GM21515 (cell line): ENCODE data around the gene CYP4F8.
"Not testable (repeated sequence)": the region's sequence is repeated elsewhere in the genome, so short reads cannot be mapped to it uniquely, and the experiment has no call there.

ENCODE experiments used
- ATAC-seq: cut with Tn5 transposase; IDR thresholded peaks from one replicate; pipeline ENCODE4 v1.9.1; 2021; ENCODE audit not compliant: unreplicated experiment

Gene CYP4F8, protein sequence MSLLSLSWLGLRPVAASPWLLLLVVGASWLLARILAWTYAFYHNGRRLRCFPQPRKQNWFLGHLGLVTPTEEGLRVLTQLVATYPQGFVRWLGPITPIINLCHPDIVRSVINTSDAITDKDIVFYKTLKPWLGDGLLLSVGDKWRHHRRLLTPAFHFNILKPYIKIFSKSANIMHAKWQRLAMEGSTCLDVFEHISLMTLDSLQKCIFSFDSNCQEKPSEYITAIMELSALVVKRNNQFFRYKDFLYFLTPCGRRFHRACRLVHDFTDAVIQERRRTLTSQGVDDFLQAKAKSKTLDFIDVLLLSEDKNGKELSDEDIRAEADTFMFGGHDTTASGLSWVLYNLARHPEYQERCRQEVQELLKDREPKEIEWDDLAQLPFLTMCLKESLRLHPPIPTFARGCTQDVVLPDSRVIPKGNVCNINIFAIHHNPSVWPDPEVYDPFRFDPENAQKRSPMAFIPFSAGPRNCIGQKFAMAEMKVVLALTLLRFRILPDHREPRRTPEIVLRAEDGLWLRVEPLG

GRCh38 chr19:15614507-15615379, at the start of gene CYP4F8:
TSS of gene CYP4F8 (plus strand) at chr19:15615218. CDS start at chr19:15615617, 399 bp downstream.
- no peak for ATAC-seq

- no peak for ATAC-seq
These were observed 44.6 kb upstream of the CYP4F8 start for GRCh38 chr19:15570420-15570819.

DNA sequence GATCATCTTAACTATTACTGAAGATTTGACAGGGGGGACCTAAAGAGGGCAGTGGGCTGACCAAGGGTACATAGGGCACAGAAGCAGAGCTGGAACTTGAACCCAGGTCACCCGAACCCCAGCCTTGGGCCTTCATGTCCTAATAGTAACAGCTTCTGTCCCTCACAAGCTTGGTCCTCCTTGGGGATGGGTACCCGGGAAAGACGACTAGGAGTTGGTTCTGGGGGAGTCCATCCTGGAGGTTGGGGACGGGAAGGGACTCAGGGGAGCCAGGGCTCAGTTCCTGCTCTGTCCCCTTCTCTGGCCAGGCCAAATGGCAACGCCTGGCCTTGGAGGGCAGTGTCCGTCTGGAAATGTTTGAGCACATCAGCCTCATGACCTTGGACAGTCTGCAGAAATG, 39.6 kb upstream of the CYP4F8 start:
- no peak for ATAC-seq

GRCh38 chr19:15576526-15577156, 38.4 kb upstream of the CYP4F8 start:
- ATAC-seq = no peak

DNA sequence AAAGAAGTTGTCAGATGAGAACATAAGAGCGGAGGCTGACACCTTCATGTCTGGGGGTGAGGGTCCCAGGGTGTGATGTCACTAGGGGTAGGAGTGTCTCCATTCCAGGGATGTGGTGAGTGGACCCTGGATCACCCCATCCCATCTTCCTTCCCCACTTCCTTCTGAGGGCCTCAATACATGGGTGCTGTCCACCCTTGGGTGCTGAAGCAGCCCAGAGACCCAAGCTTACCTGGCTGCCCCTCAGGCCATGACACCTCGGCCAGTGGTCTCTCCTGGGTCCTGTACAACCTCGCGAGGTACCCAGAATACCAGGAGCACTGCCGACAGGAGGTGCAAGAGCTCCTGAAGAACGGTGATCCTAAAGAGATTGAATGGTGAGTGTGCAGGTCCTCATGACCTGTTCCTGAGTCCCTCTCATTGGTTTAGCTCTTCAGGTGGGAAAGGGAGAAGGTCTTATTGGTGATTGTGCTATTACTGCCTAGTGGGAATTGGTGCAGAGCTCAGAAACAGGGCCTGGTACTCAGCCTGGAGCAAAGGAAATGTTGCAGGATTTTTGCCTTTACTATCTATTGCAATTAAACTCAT, 37.7 kb upstream of the CYP4F8 start:
- no peak for ATAC-seq

DNA sequence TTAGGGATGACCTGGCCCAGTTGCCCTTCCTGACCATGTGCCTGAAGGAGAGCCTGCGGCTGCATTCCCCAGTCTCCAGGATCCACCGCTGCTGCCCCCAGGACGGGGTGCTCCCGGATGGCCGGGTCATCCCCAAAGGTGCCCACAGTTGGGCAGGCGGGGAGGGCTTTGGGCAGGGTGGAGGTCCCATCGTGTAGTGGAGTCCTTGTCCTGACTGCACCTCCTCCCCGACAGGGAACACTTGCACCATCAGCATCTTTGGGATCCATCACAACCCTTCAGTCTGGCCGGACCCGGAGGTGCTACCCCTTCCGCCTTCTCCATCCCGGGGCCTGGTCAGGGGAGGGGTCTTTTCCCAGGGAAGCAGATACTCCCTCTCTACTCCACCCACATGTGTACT, 31.7 kb upstream of the CYP4F8 start:
- no peak for ATAC-seq

DNA sequence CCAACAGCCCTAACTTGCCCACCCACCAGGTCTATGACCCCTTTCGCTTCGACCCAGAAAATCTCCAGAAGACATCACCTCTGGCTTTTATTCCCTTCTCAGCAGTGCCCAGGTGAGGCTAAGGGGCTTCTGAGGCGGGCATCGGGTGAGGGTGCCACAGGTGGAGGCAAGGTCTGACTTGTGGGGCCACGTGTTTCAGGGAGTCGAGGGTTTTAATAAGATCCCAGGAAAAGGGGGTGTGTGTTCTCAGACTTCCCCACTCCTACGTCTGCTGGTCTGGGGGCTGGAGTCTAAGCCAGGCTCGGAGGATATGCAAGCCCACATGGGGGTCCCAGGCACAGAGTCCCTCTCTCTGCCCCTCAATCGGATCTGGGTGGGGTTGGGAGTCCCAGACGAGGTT, 30.9 kb upstream of the CYP4F8 start:
- no peak for ATAC-seq

GRCh38 chr19:15584541-15585115, 30.4 kb upstream of the CYP4F8 start:
- no peak for ATAC-seq

DNA sequence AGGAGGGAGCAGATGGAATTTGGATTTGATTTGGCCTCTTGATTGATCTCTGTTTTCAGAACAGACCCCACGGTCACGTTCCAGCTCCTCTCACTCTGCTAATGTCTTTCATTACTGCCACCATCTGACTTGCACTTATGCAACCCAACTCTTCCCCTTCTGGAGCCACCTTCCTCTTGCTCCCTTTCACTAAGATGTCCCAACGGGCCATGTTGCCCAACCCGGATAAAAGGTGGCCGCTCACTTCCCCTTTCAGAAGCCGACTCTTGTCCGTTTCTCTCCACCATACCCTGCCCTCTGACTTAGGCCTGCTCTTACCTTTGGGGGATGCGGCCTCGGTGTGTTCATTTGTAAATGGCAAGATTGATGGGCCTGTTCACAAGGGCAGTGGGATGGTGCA, 27.4 kb upstream of the CYP4F8 start:
- ATAC-seq = no peak

- ATAC-seq = no peak
These were observed 26.8 kb upstream of the CYP4F8 start for GRCh38 chr19:15588265-15588664.

DNA sequence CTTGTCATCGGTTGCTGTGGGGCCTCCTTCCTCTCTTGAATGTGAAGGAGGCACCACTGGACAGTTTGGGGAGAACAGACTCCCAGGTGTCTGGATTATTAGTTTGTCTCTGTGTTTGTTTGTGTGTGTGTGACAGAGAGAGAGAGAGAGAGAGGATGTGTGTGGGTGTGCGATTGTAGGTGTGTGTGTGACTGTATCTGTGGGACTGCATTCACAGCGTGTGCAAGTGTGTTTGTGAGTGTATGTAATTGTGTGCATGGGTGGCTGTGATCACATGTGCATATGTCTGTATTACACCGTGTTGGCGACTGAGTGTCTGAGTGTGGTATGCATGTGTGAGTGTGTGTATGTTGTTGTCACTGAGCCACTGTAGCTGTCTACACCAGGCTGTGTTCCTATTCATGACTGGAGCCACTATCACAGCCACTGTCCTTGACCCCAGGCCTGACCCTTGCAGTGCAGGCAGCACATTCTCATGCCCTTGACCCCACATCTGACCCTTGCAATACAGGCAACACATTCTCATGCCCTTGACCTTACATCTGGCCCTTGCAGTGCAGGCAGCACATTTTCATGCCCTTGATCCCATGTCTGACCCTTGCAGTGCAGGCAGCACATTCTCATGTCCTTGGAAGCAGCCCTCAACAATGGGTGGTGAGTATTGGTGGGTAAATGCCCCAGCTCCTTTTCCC, 25.1 kb upstream of the CYP4F8 start:
- ATAC-seq = no peak

DNA sequence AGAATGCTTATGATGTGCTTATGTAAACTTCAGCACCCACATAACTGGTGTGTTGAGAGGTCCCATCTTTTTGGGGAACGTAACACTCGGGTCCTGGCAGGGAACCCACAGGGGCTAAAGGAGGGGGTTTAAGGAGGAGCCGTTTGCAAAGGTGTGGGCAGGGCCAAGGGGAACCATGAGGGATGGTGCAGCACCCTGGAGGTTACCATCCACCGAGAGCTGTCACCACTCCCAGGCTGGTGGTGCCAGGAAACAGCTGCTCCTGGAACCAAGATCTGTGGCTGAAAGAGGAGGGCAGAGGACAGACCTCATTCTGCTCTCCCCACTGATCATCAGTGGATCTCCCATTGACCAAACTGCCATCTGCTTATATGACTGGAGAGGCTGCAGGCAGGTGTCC, 23.2 kb upstream of the CYP4F8 start:
- no peak for ATAC-seq

DNA sequence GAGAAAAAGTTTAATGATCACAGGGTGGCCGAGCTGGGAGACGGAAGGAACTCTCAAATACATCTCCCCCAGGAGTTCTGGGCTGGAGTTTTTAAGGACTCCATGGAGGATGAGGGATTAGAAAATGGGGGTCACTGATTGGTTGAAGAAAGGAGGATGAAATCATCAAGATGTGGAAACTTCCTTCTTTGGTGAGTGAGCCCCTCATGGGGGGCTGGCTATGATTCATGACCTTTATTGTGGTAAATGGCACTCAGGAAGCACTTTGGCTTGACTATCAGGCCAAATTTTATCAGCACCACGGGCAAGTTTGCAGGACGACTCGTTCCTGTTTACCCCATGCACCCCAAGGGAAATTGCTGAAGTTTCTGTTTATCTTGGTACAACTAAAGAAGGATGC, 22.5 kb upstream of the CYP4F8 start:
- ATAC-seq = not testable (repeated sequence)

GRCh38 chr19:15593766-15594165, 21.3 kb upstream of the CYP4F8 start:
- ATAC-seq = not testable (repeated sequence)

DNA sequence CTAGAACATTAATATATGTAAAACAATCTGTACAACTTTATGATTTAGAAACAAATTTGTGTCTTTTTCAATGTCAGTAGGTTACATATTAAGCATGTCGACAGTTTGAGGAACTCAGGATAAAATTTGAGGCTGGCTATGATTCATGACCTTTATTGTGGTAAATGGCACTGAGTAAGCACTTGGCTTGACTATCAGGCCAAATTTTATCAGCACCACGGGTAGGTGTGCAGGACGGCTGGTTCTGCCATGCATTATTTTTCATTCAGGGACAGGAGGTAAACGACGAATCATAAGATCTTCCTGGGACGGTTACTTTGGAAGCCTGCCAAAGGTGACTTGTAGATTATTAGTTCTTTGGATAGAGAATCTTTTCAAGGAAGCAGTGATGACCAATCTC, 19.9 kb upstream of the CYP4F8 start:
- no peak for ATAC-seq

GRCh38 chr19:15607978-15608925, 6.8 kb upstream of the CYP4F8 start:
- ATAC-seq = not testable (repeated sequence)

DNA sequence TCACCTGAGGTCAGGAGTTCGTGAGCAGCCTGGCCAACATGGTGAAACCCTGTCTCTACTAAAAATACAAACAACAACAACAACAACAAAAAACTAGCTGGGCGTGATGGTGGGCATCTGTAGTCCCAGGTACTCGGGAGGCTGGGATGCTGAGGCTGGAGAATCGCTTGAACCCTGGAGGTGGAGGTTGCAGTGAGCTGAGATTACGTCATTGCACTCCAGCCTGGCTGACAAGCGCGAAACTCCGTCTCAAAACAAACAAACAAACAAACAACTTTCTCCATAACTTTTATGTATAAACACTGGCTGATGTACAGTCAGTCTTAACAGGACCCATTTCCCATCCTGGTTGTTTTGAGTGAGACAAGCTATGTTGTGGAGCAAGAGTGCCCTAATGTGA, 5.8 kb upstream of the CYP4F8 start:
- ATAC-seq = no peak

DNA sequence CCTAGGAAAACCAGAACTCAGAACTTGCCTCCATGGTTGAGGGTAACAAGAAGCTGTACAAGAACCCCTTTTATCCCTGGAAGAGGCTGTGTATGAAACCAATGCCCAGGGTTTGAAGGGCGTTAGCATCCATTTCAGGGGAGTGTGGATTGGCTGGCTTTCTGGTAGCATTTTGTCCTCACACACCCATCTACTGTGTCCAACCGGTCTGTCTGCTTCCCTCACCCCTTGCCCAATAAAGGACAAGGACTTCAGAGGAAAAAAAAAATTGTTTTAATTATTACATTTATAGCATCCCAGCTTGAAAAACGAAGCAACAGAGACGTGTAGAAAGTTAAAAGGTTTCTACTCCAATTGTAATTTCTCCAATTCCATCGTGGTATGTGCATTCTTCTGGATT, 2.7 kb upstream of the CYP4F8 start:
- no peak for ATAC-seq

GRCh38 chr19:15613338-15613737, 1.7 kb upstream of the CYP4F8 start:
- no peak for ATAC-seq
